ENCODE results near the gene PNMA1.

PNMA1 gene

GRCh38 chr14:73713803-73714655, at the start of gene PNMA1:
Gene PNMA1 (minus strand): TSS chr14:73714384. CDS start chr14:73713639, 745 bp downstream.
- H3K4me3 ChIP-seq (ENCODE audit: low read length) = peak within 1 kb of the TSS; percentile 69
- TF ChIP-seq ZNF274 (IDR thresholded peaks at IDR 0.05; ENCODE audit: low read depth, low read length) = no peak

GRCh38 chr14:73763396-73763795, 49.2 kb upstream of the PNMA1 start:
- H3K4me3 ChIP-seq (ENCODE audit: low read length) = no peak overlapping the region
- TF ChIP-seq ZNF274 (IDR thresholded peaks at IDR 0.05; ENCODE audit: low read depth, low read length) = no peak

- no peak for TF ChIP-seq ZNF274 (IDR thresholded peaks at IDR 0.05; ENCODE audit: low read depth, low read length)
- H3K4me3 ChIP-seq (ENCODE audit: low read length) = peak overlapping the region; percentile 22; the same call in 1 of the 2 replicates
These were observed 48.2 kb upstream of the PNMA1 start for GRCh38 chr14:73762375-73762822.

- H3K4me3 ChIP-seq (ENCODE audit: low read length) = peak overlapping the region; percentile 22; the same call in 1 of the 2 replicates
- TF ChIP-seq ZNF274 (IDR thresholded peaks at IDR 0.05; ENCODE audit: low read depth, low read length) = no peak
These were observed 47.6 kb upstream of the PNMA1 start for GRCh38 chr14:73761618-73762355.

- peak overlapping the region; percentile 55; the same call in 1 of the 2 replicates for H3K4me3 ChIP-seq (ENCODE audit: low read length)
These were observed 46.7 kb upstream of the PNMA1 start for GRCh38 chr14:73760598-73761586.

GRCh38 chr14:73759714-73760597, 45.8 kb upstream of the PNMA1 start:
- no peak for TF ChIP-seq ZNF274 (IDR thresholded peaks at IDR 0.05; ENCODE audit: low read depth, low read length)
- H3K4me3 ChIP-seq (ENCODE audit: low read length) = peak overlapping the region; percentile 83

More at GRCh38 chr14:73760598-73761586, 46.7 kb upstream of the PNMA1 start:
- no peak for TF ChIP-seq ZNF274 (IDR thresholded peaks at IDR 0.05; ENCODE audit: low read depth, low read length)

- no peak for TF ChIP-seq ZNF274 (IDR thresholded peaks at IDR 0.05; ENCODE audit: low read depth, low read length)
- peak overlapping the region; percentile 83 for H3K4me3 ChIP-seq (ENCODE audit: low read length)
These were observed 45.1 kb upstream of the PNMA1 start for GRCh38 chr14:73759183-73759713.

GRCh38 chr14:73758392-73759182, 44.4 kb upstream of the PNMA1 start:
- no peak for TF ChIP-seq ZNF274 (IDR thresholded peaks at IDR 0.05; ENCODE audit: low read depth, low read length)
- peak overlapping the region; percentile 83 for H3K4me3 ChIP-seq (ENCODE audit: low read length)

- no peak for TF ChIP-seq ZNF274 (IDR thresholded peaks at IDR 0.05; ENCODE audit: low read depth, low read length)
These were observed 43.8 kb upstream of the PNMA1 start for GRCh38 chr14:73757876-73758391.

GRCh38 chr14:73757381-73757780, 43.2 kb upstream of the PNMA1 start:
- no peak for TF ChIP-seq ZNF274 (IDR thresholded peaks at IDR 0.05; ENCODE audit: low read depth, low read length)
- H3K4me3 ChIP-seq (ENCODE audit: low read length) = peak overlapping the region; percentile 83; the same call in 1 of the 2 replicates

More at GRCh38 chr14:73757876-73758391, 43.8 kb upstream of the PNMA1 start:
- H3K4me3 ChIP-seq (ENCODE audit: low read length) = peak overlapping the region; percentile 83

- no peak for TF ChIP-seq ZNF274 (IDR thresholded peaks at IDR 0.05; ENCODE audit: low read depth, low read length)
- peak overlapping the region; percentile 83; the same call in 1 of the 2 replicates for H3K4me3 ChIP-seq (ENCODE audit: low read length)
These were observed 41.3 kb upstream of the PNMA1 start for GRCh38 chr14:73755434-73756014.

All from GM08714 (cell line).